DND-41 (cell line): ENCODE data around the gene KIRREL3.

ENCODE experiments used
- ATAC-seq: fragments of 200-7000 bp; cut with Tn5 transposase; 3 replicates; pipeline ENCODE4 v1.9.1; 2021; ENCODE audit warnings: low read depth; ENCODE audit not compliant: insufficient read depth
- DNase-seq: peaks from one replicate; pipeline ENCODE4 v3.0.0-alpha.2; 2020
- H2AFZ ChIP-seq: 2 replicates; pipeline ENCODE4 v1.6.0; 2012; ENCODE audit warnings: low read depth, low read length
- H3K27ac ChIP-seq: 2 replicates; pipeline ENCODE4 v1.5.1; 2012; ENCODE audit warnings: low read length, inconsistent platforms
- H3K27me3 ChIP-seq: fragments of 200-600 bp; sonication (generic); 2 replicates; pipeline ENCODE4 v1.6.0; 2012; ENCODE audit warnings: low read length, mild to moderate bottlenecking, inconsistent platforms; ENCODE audit not compliant: insufficient read depth, poor library complexity
- H3K36me3 ChIP-seq: 2 replicates; pipeline ENCODE4 v1.5.1; 2012; ENCODE audit warnings: low read length, inconsistent platforms; ENCODE audit not compliant: insufficient read depth
- H3K4me1 ChIP-seq: 2 replicates; pipeline ENCODE4 v1.5.1; 2012; ENCODE audit warnings: mild to moderate bottlenecking, low read length; ENCODE audit not compliant: insufficient read depth
- H3K4me2 ChIP-seq: 2 replicates; pipeline ENCODE4 v1.6.0; 2012; ENCODE audit warnings: mild to moderate bottlenecking, moderate library complexity, low read length, inconsistent platforms; ENCODE audit not compliant: insufficient read depth
- H3K4me3 ChIP-seq, 2 experiments: fragments of 200-600 bp in 1 of 2; shearing (Covaris generic) in 1 of 2; 2 replicates each; pipeline ENCODE4 v1.5.1; 2012 to 2016; ENCODE audit warnings: inconsistent platforms in 2 of 2, low read length in 2 of 2, mild to moderate bottlenecking in 2 of 2, low read depth in 1 of 2, moderate library complexity in 1 of 2
- H3K79me2 ChIP-seq: 2 replicates; pipeline ENCODE4 v1.6.0; 2012; ENCODE audit warnings: low read length, inconsistent platforms; ENCODE audit not compliant: insufficient read depth
- H3K9ac ChIP-seq: 2 replicates; pipeline ENCODE4 v1.6.0; 2012; ENCODE audit warnings: low read depth, mild to moderate bottlenecking, inconsistent platforms, low read length, moderate library complexity
- H3K9me3 ChIP-seq: 2 replicates; pipeline ENCODE4 v1.5.1; 2012; ENCODE audit warnings: low read length, moderate library complexity, mild to moderate bottlenecking, inconsistent platforms; ENCODE audit not compliant: insufficient read depth, severe bottlenecking
- H4K20me1 ChIP-seq: 2 replicates; pipeline ENCODE4 v1.6.0; 2012; ENCODE audit warnings: low read length; ENCODE audit not compliant: insufficient read depth
- CTCF ChIP-seq: IDR thresholded peaks from 2 replicates; pipeline ENCODE4 v1.5.1; 2012; ENCODE audit warnings: borderline replicate concordance, low read length, moderate library complexity, mild to moderate bottlenecking; ENCODE audit not compliant: poor library complexity, severe bottlenecking; ENCODE audit errors: extremely low read depth
- EZH2 ChIP-seq: IDR thresholded peaks from 3 replicates; pipeline ENCODE4 v1.6.1; 2012; ENCODE audit warnings: borderline replicate concordance, low read depth, mild to moderate bottlenecking, moderate library complexity, low read length, inconsistent platforms; ENCODE audit not compliant: severe bottlenecking

KIRREL3 gene

GRCh38 chr11:126545057-126545555 is 455.5 kb downstream of the KIRREL3 start:
- no peak for TF ChIP-seq EZH2
- TF ChIP-seq CTCF = no peak
- H3K27me3 ChIP-seq = peaks cover 3% of the 10 kb centered on the region
- no peak overlapping the region for H3K27ac ChIP-seq
- H3K36me3 ChIP-seq = no peaks in the 10 kb centered on the region
- H3K4me1 ChIP-seq = no peaks in the 10 kb centered on the region
- no peak overlapping the region for H3K4me2 ChIP-seq
- ATAC-seq = no peak
- no peaks in the 10 kb centered on the region for H3K79me2 ChIP-seq
- H4K20me1 ChIP-seq = 0 out of 2 replicates have a peak, but pooled peaks cover 4% of the 10 kb centered on the region
- H3K4me3 ChIP-seq = no peak overlapping the region
- no peak overlapping the region for H3K9ac ChIP-seq
- H3K9me3 ChIP-seq = no peaks in the 10 kb centered on the region
- DNase-seq = no peak
- H2AFZ ChIP-seq = no peak overlapping the region

GRCh38 chr11:126544108-126545056 is 456.2 kb downstream of the KIRREL3 start:
- DNase-seq (no peak), ATAC-seq (no peak)
- Histone ChIP-seq H3K4me1 (no peaks in the 10 kb centered on the region), H3K27ac (no peak overlapping the region), H3K4me3 (no peak overlapping the region), H3K9ac (no peak overlapping the region), H3K79me2 (no peaks in the 10 kb centered on the region), H4K20me1 (0 out of 2 replicates have a peak, but pooled peaks cover 4% of the 10 kb centered on the region), H2AFZ (no peak overlapping the region), H3K36me3 (no peaks in the 10 kb centered on the region), H3K4me2 (no peak overlapping the region), H3K27me3 (peaks cover 3% of the 10 kb centered on the region), H3K9me3 (no peaks in the 10 kb centered on the region)
- no peak for TF ChIP-seq CTCF

GRCh38 chr11:126543691-126544090 is 456.9 kb downstream of the KIRREL3 start:
- Histone ChIP-seq H3K9ac (no peak overlapping the region), H3K4me2 (no peak overlapping the region), H3K27ac (no peak overlapping the region), H3K9me3 (no peaks in the 10 kb centered on the region), H4K20me1 (0 out of 2 replicates have a peak, but pooled peaks cover 3% of the 10 kb centered on the region), H3K27me3 (peaks cover 3% of the 10 kb centered on the region), H3K4me1 (no peaks in the 10 kb centered on the region), H3K79me2 (no peaks in the 10 kb centered on the region), H2AFZ (no peak overlapping the region), H3K36me3 (no peaks in the 10 kb centered on the region), H3K4me3 (no peak overlapping the region)
- no peak for ATAC-seq
- no peak for DNase-seq
- no peak for TF ChIP-seq CTCF
